Frontal cortex (tissue), 4 donors: Measurements from ENCODE around the gene SHISA8. TPM values are rescaled to one million over a fixed set of nuclear protein-coding genes. Genes with fewer than 3 reads are reported as not detected.
A peak's percentile ranks its signal among the peaks of the same experiment; 100 is the strongest.
"Not testable (repeated sequence)": the region's sequence is repeated elsewhere in the genome, so short reads cannot be mapped to it uniquely, and the experiment has no call there.

Experiments used
- DNase-seq, 2 donors: peaks; one replicate each; pipeline ENCODE4 v3.0.0; 2012; ENCODE audit warnings: low spot score in 2 of 2
- FAIRE-seq: peaks from 2 replicates; lab custom pipeline; 2012; peaks lifted over from hg19 to GRCh38; lab: Jason Lieb, UNC
- total RNA-seq: library from RNA; depleted of rRNA; stranded (reverse); fragments of >200 nt; gene quantifications from one replicate; pipeline ENCODE4 v1.2.3, GENCODE V29; 2014
- donor health status: control.
- donor health status: control.
- donor health status: control.

The SHISA8 gene
- total RNA-seq, result not detected

- DNase-seq, result peak; percentile 63 to 71
- no peak for FAIRE-seq
Measured at GRCh38 chr22:41915035-41915785, at the start of gene SHISA8. Gene SHISA8, minus strand, starts transcription at chr22:41915074. Its CDS starts 407 bp downstream, at chr22:41914667.

GRCh38 chr22:41964112-41964491 lies 49.2 kb upstream of the SHISA8 start:
- DNase-seq (no peak), FAIRE-seq (no peak)

- DNase-seq (no peak), FAIRE-seq (no peak)
Measured at GRCh38 chr22:41963453-41964111, 48.7 kb upstream of the SHISA8 start.

DNA sequence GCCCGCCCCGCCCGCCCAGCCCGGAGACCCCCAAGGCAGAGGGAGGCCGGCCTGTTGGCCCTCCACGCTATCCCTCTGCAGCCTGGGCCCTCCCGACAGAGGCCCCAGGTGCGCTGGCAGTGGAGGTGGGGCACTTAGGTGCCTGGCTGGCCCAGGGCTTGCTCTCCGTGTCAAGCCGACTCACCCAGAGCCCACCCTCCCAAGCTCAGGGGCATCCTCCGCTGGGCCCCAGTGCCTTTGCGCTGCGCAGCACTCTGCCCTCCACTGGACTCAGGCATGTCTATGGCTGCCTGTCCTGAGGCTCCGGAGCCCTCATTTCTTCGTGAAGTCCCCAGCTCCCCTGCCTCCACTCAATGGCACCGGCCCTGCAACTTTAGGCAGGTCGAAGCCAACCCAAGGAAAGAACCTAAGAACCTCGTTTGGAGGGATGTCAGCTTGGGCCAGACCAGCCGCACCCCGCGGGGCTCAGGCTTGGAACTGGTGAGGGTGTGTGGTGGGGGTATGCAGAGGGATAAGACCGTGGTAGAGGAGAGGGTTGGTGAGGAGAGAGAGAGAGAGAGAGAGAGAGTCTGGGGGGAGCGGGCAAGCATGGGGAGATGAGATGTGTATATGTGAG lies 43.2 kb upstream of the SHISA8 start:
- FAIRE-seq (no peak), DNase-seq (no peak)

DNA sequence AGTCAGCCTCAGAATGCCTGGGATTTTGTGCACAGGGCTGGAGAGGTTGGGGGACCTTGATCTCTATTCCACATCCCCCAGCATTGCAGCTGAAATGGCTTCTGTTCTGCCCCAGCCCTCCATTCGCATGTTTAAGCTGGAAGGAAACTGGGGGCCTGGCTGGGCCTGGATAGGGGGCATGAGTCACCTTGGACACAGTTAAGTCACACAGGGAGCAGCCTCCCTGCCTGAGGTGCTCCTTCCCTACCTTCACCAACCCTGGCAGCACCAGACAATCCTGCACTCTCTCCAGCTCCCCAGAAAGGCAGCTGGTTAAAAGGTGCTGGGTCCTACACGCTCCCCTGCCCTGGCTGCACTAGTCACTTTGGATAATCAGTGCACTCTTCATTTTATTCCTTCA lies 37.8 kb upstream of the SHISA8 start:
- no peak for FAIRE-seq
- DNase-seq, result no peak

DNA sequence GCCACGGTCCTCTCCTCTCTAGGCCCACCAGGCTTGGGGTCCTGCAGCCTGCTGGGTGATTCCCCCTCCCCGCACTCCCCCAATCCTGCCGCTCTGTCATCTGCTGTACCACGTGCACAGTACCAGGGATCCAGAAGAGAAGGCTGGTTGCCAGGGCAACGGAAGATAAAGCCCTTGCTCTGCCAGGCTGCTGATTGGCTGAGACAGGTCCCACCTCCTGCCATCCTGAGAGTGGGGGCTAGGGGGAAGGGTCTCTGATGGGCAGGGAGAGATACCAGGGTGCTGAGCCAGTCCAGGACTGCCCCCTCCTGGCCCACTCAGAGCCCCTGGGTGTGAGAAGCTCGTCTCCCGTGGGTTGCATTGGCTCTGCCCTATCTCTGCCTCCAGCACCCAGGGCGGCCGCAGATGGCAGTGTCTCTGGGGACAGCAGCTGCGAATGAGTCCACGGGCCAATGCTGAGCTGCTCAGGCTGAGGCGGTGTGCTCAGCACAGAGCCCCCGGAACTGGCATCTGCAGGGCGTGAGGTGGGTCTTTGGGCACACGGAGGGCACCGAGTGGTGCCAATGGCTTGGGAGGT lies 37.1 kb upstream of the SHISA8 start, which contains the start of gene SMIM45:
Gene SMIM45, plus strand, starts transcription at position 253 of the 577 bp plus-strand sequence.
- DNase-seq (peak in 1 of 2 donors; percentile 58), FAIRE-seq (no peak)

DNA sequence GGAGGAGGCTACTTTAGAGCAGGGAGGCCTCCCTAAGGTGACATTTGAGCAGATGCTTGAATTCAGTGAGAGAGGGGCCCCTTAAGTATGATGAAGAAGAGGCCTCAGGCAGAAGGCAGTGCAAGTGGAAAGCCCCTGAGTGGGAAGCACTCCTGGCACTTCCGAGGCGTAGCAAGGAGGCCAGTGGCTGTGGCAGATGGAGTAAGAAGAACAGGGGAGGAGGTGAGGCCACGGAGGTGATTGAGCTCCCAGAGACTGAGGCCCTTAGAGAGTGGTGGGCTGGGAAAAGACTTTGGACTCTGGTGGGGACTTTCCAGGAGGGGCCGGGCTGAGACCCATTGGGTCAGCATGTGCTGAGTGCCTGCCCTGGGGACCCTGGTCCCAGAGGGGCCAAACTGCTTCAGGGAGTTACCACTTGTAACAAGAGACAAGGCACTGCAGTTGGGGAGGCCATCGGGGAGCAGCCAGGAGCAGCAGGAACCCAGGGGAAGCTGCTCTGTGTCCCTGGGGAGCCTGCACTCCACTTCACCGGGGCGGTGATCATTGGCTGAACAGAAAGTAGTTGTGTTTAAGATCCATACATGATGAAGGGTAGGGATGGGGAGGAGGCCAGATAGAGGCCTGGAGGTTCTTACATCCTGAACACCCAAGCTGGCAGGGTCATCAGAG lies 34.6 kb upstream of the SHISA8 start:
- DNase-seq, result no peak
- FAIRE-seq, result no peak

GRCh38 chr22:41948928-41949296 lies 34.0 kb upstream of the SHISA8 start:
- FAIRE-seq, result not testable (repeated sequence)

GRCh38 chr22:41948142-41948541 lies 33.3 kb upstream of the SHISA8 start:
- FAIRE-seq, result no peak
- DNase-seq, result no peak

More at GRCh38 chr22:41948928-41949296, 34.0 kb upstream of the SHISA8 start:
- DNase-seq, result not testable (repeated sequence)

- DNase-seq (no peak), FAIRE-seq (no peak)
Measured at GRCh38 chr22:41947424-41948080, 32.7 kb upstream of the SHISA8 start.

DNA sequence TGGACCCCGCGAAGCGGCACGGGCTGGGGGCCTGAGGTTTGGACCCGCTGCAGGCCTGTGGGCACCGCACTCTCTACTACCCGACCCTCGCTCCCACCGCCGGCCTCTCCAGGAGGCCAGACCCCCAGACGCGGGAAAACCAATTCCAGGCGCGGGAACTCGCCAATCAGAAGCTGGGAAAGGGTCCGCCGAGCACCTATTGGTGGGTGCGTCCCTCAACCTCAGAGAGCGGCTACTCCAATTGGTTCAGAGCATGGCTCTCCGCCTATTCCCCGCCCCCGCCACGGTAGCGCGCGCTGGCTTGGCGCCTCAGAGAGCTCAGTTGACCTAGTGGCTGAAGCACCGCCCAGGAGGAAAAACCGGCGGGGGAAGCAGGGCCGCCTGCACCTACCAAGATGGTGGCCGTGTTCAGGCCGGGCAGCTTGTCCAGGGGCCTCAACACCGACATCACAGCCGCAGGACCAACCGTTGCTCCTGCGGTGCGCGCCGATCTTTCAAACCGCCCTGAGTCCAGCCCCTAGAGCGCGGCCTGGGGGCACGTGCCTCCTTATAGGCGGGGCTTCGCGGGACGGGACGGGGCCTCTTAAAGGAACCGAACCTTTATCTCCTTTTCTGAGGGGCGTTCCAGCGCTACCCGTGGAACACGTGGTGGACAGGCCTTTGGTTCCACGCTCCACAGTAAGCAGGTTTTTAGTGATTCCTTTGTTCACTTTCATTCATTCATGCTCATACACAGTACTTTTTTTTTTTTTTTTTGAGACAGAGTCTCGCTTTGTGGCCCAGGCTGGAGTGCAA lies 32.0 kb upstream of the SHISA8 start, which contains the start of gene CENPM:
Gene CENPM, minus strand, starts transcription at position 524 of the 795 bp plus-strand sequence. Its CDS starts 76 bp downstream, at position 448.
- peak; percentile 66 to 89 for DNase-seq
- FAIRE-seq, result no peak

DNA sequence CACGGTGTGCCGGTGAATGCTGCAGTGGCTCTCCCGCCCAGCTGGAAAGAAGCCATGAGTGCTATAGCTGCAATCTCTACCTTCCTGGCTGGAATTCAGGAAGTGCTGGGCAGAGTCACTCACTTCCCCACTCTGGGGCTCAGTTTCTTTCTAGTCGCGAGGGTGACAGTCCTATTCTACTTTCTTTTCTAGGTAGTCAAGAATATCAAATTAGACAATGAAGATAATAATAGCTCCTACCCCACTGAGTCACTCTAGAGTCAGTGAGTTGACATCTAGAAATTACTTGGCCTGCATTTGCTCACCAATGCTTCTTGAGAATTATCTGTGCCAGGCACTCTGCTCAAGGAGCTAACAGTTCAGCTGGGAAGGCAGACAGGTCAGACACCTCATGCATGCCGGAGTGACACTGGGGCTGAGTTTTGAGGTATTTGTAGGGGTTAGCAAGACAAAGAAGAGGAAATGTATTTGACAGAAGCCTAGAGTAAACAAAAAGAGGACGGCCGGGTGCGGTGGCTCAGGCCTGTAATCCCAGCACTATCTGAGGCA lies 28.9 kb upstream of the SHISA8 start:
- DNase-seq, result no peak
- no peak for FAIRE-seq

DNA sequence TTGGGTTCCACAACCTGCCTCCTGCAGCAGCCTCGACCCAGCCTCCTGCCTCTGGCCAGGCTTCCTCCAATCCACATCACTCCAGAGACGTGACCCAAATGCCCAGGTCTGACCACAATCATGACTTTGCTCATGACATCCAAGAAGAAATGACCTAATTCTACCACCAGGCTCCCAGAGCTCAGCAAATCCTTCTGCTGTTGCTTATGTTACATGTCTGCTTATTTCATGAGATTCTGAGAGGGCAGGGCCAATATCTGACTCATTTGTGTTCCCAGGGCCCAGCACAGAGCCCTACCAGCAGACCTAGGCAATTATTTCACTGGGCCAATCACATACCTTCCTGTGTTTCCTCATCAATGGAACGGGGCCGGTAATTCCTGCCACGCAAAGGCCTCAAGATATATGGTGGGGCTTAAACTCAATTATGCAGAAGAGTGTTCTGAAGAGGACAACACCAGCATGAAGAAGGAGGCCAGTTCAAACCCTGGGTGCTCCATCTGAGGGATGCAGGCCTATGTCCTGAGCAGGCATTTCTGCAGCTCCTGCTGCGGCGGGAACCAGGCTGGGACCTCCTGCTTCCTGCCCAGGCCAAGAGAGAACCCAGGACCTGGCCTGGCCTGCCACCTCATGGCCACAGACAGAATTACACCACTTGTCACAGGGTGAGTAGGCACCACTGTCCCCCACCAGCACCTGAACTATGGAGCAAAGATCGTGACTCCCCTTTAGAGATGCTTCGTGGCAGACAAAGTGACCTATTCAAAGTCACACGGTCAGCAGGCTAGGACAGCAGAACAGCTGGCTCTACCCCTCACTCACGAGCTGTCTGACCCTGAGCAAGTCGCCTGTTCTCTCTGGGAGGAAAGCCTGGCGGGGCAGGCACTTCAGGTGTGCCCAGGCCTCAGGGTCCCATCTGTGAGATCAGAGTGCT lies 26.2 kb upstream of the SHISA8 start:
- FAIRE-seq (no peak), DNase-seq (peak; percentile 73 to 86)

DNA sequence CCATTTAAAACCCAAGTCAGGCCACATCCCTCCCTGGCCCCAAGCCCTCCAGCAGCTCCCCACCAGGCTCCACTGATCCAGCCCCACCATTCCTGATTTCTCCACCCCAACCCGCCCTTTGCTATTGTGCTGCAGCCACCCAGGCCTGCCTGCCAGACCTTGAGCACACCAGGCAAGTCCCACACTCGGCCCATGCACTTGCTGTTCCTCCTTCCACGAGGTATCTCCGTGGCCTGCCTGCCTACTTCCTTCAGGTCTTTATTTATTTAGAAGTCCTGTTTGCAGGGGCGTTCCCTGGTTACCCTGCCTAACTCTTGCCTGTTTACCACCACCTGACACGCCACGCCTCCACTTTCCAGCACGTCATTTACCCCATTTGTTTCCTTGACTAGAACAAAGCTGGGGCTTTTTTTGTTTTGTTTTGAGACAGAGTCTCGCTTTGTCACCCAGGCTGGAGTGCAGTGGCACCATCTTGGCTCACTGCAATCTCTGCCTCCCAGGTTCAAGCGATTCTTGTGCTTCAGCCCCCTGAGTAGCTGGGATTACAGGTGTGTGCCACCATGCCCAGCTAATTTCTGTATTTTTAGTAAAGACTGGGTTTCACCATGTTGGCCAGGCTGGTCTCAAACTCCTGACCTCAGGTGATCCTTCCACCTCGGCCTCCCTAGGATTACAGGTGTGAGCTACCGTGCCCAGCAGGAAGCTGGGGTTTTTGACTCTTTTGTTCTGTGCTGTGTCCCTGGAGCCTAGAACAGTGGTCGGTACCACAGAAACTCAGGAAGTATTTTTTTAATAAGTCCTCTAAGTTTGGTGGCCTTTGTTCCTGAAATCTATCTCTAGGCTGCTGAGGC lies 25.3 kb upstream of the SHISA8 start:
- DNase-seq (no peak), FAIRE-seq (no peak)

GRCh38 chr22:41936894-41937169 lies 22.0 kb upstream of the SHISA8 start:
- FAIRE-seq, result no peak
- no peak for DNase-seq

DNA sequence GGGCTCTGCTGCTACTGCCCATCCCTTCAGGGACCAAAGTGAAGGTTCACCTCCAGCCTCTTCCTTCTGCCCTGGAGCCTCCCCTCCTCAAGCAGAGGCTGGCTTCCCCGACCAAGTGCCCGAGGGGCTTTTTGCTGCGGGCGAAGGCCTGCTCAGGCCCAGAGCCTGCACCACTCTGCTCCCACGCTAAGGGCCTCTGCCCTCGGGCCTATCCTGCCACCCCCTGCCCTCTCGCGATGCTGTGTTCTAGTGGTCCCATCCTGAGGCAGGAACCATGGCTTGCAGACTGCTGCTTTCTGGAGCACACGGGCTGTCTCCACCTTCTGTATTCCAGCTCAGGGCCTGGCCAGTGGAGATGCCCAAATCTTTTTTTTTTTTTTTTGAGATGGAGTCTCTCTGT lies 20.6 kb upstream of the SHISA8 start:
- FAIRE-seq, result no peak
- DNase-seq, result no peak

DNA sequence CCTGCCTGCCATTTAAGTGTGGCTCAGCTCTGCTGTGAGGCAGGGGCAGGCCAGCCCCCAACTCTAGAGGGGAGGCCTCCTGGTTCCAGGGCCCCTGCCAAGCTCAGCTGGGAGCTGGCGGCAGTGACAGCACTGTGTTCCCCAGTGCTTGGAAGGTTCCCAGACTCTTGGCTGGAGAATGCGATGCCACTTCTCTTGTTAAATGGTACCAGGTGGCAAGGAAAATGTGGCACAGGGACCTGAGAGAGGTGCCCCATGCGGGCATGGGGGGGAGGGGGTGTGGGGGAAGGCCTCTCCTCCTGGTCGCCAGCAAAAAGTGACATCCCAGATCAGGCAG lies 20.1 kb upstream of the SHISA8 start:
- FAIRE-seq, result no peak

More for the DNA sequence above, 20.1 kb upstream of the SHISA8 start:
- DNase-seq, result no peak
